Suppressor macrophage treated with lipopolysaccharide for 4 hours (primary cell): ENCODE data around the gene SEPTIN11.
A peak's percentile ranks its signal among the peaks of the same experiment; 100 is the strongest.
"Not testable (repeated sequence)": the region's sequence is repeated elsewhere in the genome, so short reads cannot be mapped to it uniquely, and the experiment has no call there.

Experiments used
- DNase-seq: peaks from one replicate; pipeline ENCODE4 v3.0.0-alpha.2; 2020

Gene SEPTIN11

GRCh38 chr4:76952656-76953582, 3.4 kb downstream of the SEPTIN11 start:
- DNase-seq = no peak

GRCh38 chr4:76953956-76954355, 4.4 kb downstream of the SEPTIN11 start:
- no peak for DNase-seq

GRCh38 chr4:76954489-76954888, 4.9 kb downstream of the SEPTIN11 start:
- no peak for DNase-seq

- DNase-seq = no peak
Measured at GRCh38 chr4:76955182-76955581, 5.6 kb downstream of the SEPTIN11 start.

- peak; percentile 13 for DNase-seq
Measured at GRCh38 chr4:76957004-76957738, 7.6 kb downstream of the SEPTIN11 start.

GRCh38 chr4:76958891-76959290, 9.3 kb downstream of the SEPTIN11 start:
- no peak for DNase-seq

- no peak for DNase-seq
Measured at GRCh38 chr4:76960014-76960413, 10.5 kb downstream of the SEPTIN11 start.

GRCh38 chr4:76962406-76963130, 13.0 kb downstream of the SEPTIN11 start:
- no peak for DNase-seq

- no peak for DNase-seq
Measured at GRCh38 chr4:76963131-76963750, 13.7 kb downstream of the SEPTIN11 start.

GRCh38 chr4:76963927-76964326, 14.4 kb downstream of the SEPTIN11 start:
- DNase-seq = not testable (repeated sequence)

- DNase-seq = no peak
Measured at GRCh38 chr4:76964769-76965168, 15.2 kb downstream of the SEPTIN11 start.

GRCh38 chr4:76965866-76966579, 16.5 kb downstream of the SEPTIN11 start:
- no peak for DNase-seq

- DNase-seq = no peak
Measured at GRCh38 chr4:76968937-76969336, 19.4 kb downstream of the SEPTIN11 start.

GRCh38 chr4:76969495-76969894, 19.9 kb downstream of the SEPTIN11 start:
- no peak for DNase-seq

- DNase-seq = no peak
Measured at GRCh38 chr4:76969941-76970529, 20.5 kb downstream of the SEPTIN11 start.

GRCh38 chr4:76972306-76972705, 22.8 kb downstream of the SEPTIN11 start:
- no peak for DNase-seq

- DNase-seq = no peak
Measured at GRCh38 chr4:76974150-76974549, 24.6 kb downstream of the SEPTIN11 start.

- DNase-seq = no peak
Measured at GRCh38 chr4:76977113-76977512, 27.6 kb downstream of the SEPTIN11 start.

GRCh38 chr4:76977736-76978350, 28.3 kb downstream of the SEPTIN11 start:
- DNase-seq = no peak

- no peak for DNase-seq
Measured at GRCh38 chr4:76979236-76979635, 29.7 kb downstream of the SEPTIN11 start.

- DNase-seq = peak; percentile 60
Measured at GRCh38 chr4:76980261-76980660, 30.7 kb downstream of the SEPTIN11 start.
